SK-N-SH (cell line): ENCODE data around the gene SHISAL1.

Experiments
- POLR2AphosphoS5 ChIP-seq: IDR thresholded peaks from 2 replicates; pipeline ENCODE4 v1.6.1; 2012; ENCODE audit warnings: low read depth, low read length
- SMC3 ChIP-seq: IDR thresholded peaks from 2 replicates; pipeline ENCODE4 v1.6.1; 2012; ENCODE audit warnings: low read depth, low read length, improper control_type of control experiment
- TF ChIP-seq, protein P1 (sequence below): fragments of 200-600 bp; sonication (generic); IDR thresholded peaks from 2 replicates; pipeline ENCODE4 v1.6.1; 2017; ENCODE audit warnings: antibody characterized with exemption, mild to moderate bottlenecking, moderate library complexity

GRCh38 chr22:44304354-44304753 is 8.4 kb downstream of the SHISAL1 start:
- TF ChIP-seq POLR2AphosphoS5: no peak
- TF ChIP-seq, protein P1, sequence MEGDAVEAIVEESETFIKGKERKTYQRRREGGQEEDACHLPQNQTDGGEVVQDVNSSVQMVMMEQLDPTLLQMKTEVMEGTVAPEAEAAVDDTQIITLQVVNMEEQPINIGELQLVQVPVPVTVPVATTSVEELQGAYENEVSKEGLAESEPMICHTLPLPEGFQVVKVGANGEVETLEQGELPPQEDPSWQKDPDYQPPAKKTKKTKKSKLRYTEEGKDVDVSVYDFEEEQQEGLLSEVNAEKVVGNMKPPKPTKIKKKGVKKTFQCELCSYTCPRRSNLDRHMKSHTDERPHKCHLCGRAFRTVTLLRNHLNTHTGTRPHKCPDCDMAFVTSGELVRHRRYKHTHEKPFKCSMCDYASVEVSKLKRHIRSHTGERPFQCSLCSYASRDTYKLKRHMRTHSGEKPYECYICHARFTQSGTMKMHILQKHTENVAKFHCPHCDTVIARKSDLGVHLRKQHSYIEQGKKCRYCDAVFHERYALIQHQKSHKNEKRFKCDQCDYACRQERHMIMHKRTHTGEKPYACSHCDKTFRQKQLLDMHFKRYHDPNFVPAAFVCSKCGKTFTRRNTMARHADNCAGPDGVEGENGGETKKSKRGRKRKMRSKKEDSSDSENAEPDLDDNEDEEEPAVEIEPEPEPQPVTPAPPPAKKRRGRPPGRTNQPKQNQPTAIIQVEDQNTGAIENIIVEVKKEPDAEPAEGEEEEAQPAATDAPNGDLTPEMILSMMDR: no peak
- no peak for TF ChIP-seq SMC3
